Measurements from ENCODE around the gene CLEC7A. TPM values are rescaled to one million over a fixed set of nuclear protein-coding genes. Genes with fewer than 3 reads are reported as not detected.

CLEC7A gene
- total RNA-seq, 1 experiment from 2014 or later: not detected

- H3K23ac ChIP-seq (ENCODE audit: insufficient read length, low read depth, low read length): no peak overlapping the region
- H3K9ac ChIP-seq (ENCODE audit: extremely low read depth, insufficient read length, low read length): no peak overlapping the region
- H4K8ac ChIP-seq (replicated peaks; ENCODE audit: insufficient read length, low read depth, low read length): no peak overlapping the region
- no peaks in the 10 kb centered on the region for H3K23me2 ChIP-seq (ENCODE audit: insufficient read length, low read depth, low read length, poor library complexity, severe bottlenecking)
- H3K79me2 ChIP-seq (ENCODE audit: insufficient read depth, low read length): no peaks in the 10 kb centered on the region
- no peak overlapping the region for H4K5ac ChIP-seq (ENCODE audit: insufficient read length, low read depth, low read length)
- no peak overlapping the region for H2BK12ac ChIP-seq (ENCODE audit: insufficient read length, low read depth, low read length)
- no peak overlapping the region for H3K27ac ChIP-seq (ENCODE audit: insufficient read length, low read depth, low read length)
- no peaks in the 10 kb centered on the region for H3K27me3 Mint-ChIP-seq (ENCODE audit: low read depth)
- H2BK5ac ChIP-seq (ENCODE audit: insufficient read length, low read length): no peak overlapping the region
- no peak overlapping the region for H3K4ac ChIP-seq (ENCODE audit: low read depth, low read length)
- no peak overlapping the region for H3T11ph ChIP-seq (ENCODE audit: low read length)
- no peak overlapping the region for H2AK5ac ChIP-seq (ENCODE audit: insufficient read length, low read length)
- no peak overlapping the region for H3K4me2 ChIP-seq (ENCODE audit: insufficient read depth, insufficient read length, low read length)
- no peaks in the 10 kb centered on the region for H4K20me1 ChIP-seq (ENCODE audit: control insufficient read depth, insufficient read depth, insufficient read length)
- no peak overlapping the region; a peak in 1 of 7 replicates for H3K27ac Mint-ChIP-seq
- H3K14ac ChIP-seq (ENCODE audit: insufficient read depth, low read length): no peak overlapping the region
- H2BK20ac ChIP-seq (ENCODE audit: low read depth, low read length, poor library complexity, severe bottlenecking): no peak overlapping the region
- H3K4me1 Mint-ChIP-seq: no peaks in the 10 kb centered on the region
- H3K9me3 ChIP-seq (ENCODE audit: control insufficient read depth, low read depth, low read length): no peaks in the 10 kb centered on the region
- H3K18ac ChIP-seq (ENCODE audit: insufficient read length, low read depth, low read length): no peak overlapping the region
- no peak overlapping the region for H4K91ac ChIP-seq (ENCODE audit: insufficient read length, low read depth, low read length)
- H3K4me1 ChIP-seq (ENCODE audit: insufficient read depth, low read length): no peaks in the 10 kb centered on the region
- H3K56ac ChIP-seq (ENCODE audit: insufficient read length, low read depth, low read length): no peak overlapping the region
- H3K36me3 Mint-ChIP-seq (ENCODE audit: insufficient read depth in 1 of 3, low read depth in 3 of 3): no peaks in the 10 kb centered on the region
- no peak overlapping the region for H2AFZ ChIP-seq (ENCODE audit: low read length)
- H3K27me3 ChIP-seq (ENCODE audit: insufficient read depth, low read length): no peaks in the 10 kb centered on the region
- no peak for TF ChIP-seq CTCF (conservative IDR thresholded peaks at IDR 0.05)
- no peak for DNase-seq
- no peak overlapping the region for H3K4me3 Mint-ChIP-seq
- no peak overlapping the region for H2BK15ac ChIP-seq (ENCODE audit: low read depth, low read length)
- no peak overlapping the region for H2BK120ac ChIP-seq (ENCODE audit: low read depth, low read length, poor library complexity, severe bottlenecking)
- whole genome bisulfite sequencing (ENCODE audit: extremely low coverage, insufficient read length, low lambda C conversion rate): no CpG with 5 or more reads among the region's 4 CpGs
- no peaks in the 10 kb centered on the region; a peak in 2 of 5 replicates for H3K9me3 Mint-ChIP-seq
- H3K79me1 ChIP-seq (ENCODE audit: insufficient read depth, low read depth, low read length, poor library complexity, severe bottlenecking): no peaks in the 10 kb centered on the region
Observed at GRCh38 chr12:10122689-10123088, 7.3 kb downstream of the CLEC7A start.
